HepG2 (cell line): Measurements from ENCODE around the gene ADAMTS12. TPM values are rescaled to one million over a fixed set of nuclear protein-coding genes. Genes with fewer than 3 reads are reported as not detected.
"Not testable (repeated sequence)": the region's sequence is repeated elsewhere in the genome, so short reads cannot be mapped to it uniquely, and the experiment has no call there.

Source experiments
- ATAC-seq: fragments of 200-7000 bp; cut with Tn5 transposase; 3 replicates; pipeline ENCODE4 v1.9.1; 2020; ENCODE audit warnings: mild to moderate bottlenecking, moderate library complexity
- BruUV-seq: library from RNA; stranded (reverse); fragments of 400-500 nt; replicated peaks from 2 replicates; lab custom pipeline; 2021; lab: Mats Ljungman, UMichigan
- CTCF ChIA-PET: fragments of 300-600 bp; formaldehyde crosslinking; extraction: SDS; loops from one replicate; lab custom pipeline; 2021; ENCODE audit warnings: low total read pairs, inconsistent platforms, low intra/inter-chr PET ratio; lab: Yijun Ruan, JAX
- POLR2A ChIA-PET: fragments of 350-600 bp; sonication (Branson Sonifier 250); formaldehyde crosslinking; loops from one replicate; lab custom pipeline; 2020; ENCODE audit warnings: antibody characterized with exemption, inconsistent platforms; lab: Yijun Ruan, JAX
- DNase-seq: peaks from one replicate; pipeline ENCODE4 v3.0.0-alpha.2; 2015; ENCODE audit warnings: low spot score
- FAIRE-seq: peaks from 3 replicates; lab custom pipeline; 2011; peaks lifted over from hg19 to GRCh38; lab: Jason Lieb, UNC
- H2AFZ ChIP-seq: one replicate; pipeline ENCODE4 v1.6.1; 2011; ENCODE audit warnings: low read length, inconsistent platforms
- H3K27ac ChIP-seq: fragments of 300-600 bp; 3 replicates; pipeline ENCODE4 v1.8.0; 2011; ENCODE audit warnings: mixed run types, mild to moderate bottlenecking, mixed read lengths, low read length, inconsistent platforms; ENCODE audit not compliant: insufficient read depth; ENCODE audit errors: extremely low read length
- H3K27me3 ChIP-seq, 2 experiments: fragments of 200-600 bp in 1 of 2; 2 replicates in 1 of 2; 3 replicates in 1 of 2; pipeline versions ENCODE4 v1.6.0 to v1.8.0; 2011; ENCODE audit warnings: low read length in 2 of 2, mild to moderate bottlenecking in 2 of 2, moderate library complexity in 2 of 2, inconsistent platforms in 1 of 2; ENCODE audit not compliant: insufficient read depth in 2 of 2, control insufficient read depth in 1 of 2
- H3K36me3 ChIP-seq, 2 experiments: fragments of 200-600 bp in 1 of 2; replicated peaks in 1 of 2; 2 replicates in 1 of 2; 3 replicates in 1 of 2; pipeline versions ENCODE4 v1.5.1 to v1.8.0; 2011; ENCODE audit warnings: low read length in 2 of 2, inconsistent platforms in 1 of 2; ENCODE audit not compliant: insufficient read depth in 2 of 2, control insufficient read depth in 1 of 2
- H3K4me1 ChIP-seq: 2 replicates; pipeline ENCODE4 v1.5.1; 2012; ENCODE audit warnings: low read length, inconsistent platforms; ENCODE audit not compliant: insufficient read depth
- H3K4me2 ChIP-seq: 2 replicates; pipeline ENCODE4 v1.6.0; 2011; ENCODE audit warnings: low read depth, low read length, inconsistent platforms
- H3K4me3 ChIP-seq, 3 experiments: fragments of 200-600 bp in 1 of 3; sonication (generic), shearing (Covaris generic) in 1 of 3; replicated peaks in 1 of 3; 2 replicates each; pipeline ENCODE4 v1.5.1; 2011 to 2016; ENCODE audit warnings: low read length in 3 of 3, inconsistent platforms in 2 of 3, low read depth in 2 of 3, mild to moderate bottlenecking in 2 of 3, control low read depth in 1 of 3, mixed read lengths in 1 of 3; ENCODE audit not compliant: insufficient read depth in 1 of 3
- H3K79me2 ChIP-seq: one replicate; pipeline ENCODE4 v1.6.1; 2011; ENCODE audit warnings: low read length, inconsistent platforms; ENCODE audit not compliant: insufficient read depth
- H3K9ac ChIP-seq: 2 replicates; pipeline ENCODE4 v1.6.0; 2011; ENCODE audit warnings: mild to moderate bottlenecking, low read depth, low read length, inconsistent platforms; ENCODE audit not compliant: insufficient read depth
- H3K9me3 ChIP-seq: 2 replicates; pipeline ENCODE4 v1.5.1; 2012; ENCODE audit warnings: mild to moderate bottlenecking, low read length
- H4K20me1 ChIP-seq: 2 replicates; pipeline ENCODE4 v1.6.0; 2011; ENCODE audit warnings: inconsistent platforms, mild to moderate bottlenecking, low read length, moderate library complexity; ENCODE audit not compliant: insufficient read depth
- CAMTA2 ChIP-seq: sonication (generic); formaldehyde crosslinking; IDR thresholded peaks from 2 replicates; pipeline ENCODE4 v1.4.0; 2020; ENCODE audit warnings: mild to moderate bottlenecking, missing genetic modification reagents, borderline replicate concordance
- CREM ChIP-seq, 2 experiments: sonication (generic) in 1 of 2; formaldehyde crosslinking in 1 of 2; IDR thresholded peaks; 2 replicates each; pipeline versions ENCODE4 v1.4.0 to v1.6.1; 2016 to 2020; ENCODE audit warnings: antibody characterized with exemption in 1 of 2, mild to moderate bottlenecking in 1 of 2, missing genetic modification reagents in 1 of 2
- E2F2 ChIP-seq: sonication (generic); formaldehyde crosslinking; IDR thresholded peaks from 2 replicates; pipeline ENCODE4 v1.4.0; 2020; ENCODE audit warnings: missing genetic modification reagents, borderline replicate concordance
- ISL2 ChIP-seq: sonication (generic); formaldehyde crosslinking; IDR thresholded peaks from 2 replicates; pipeline ENCODE4 v1.5.0; 2020; ENCODE audit warnings: missing genetic modification reagents
- SNAI1 ChIP-seq: sonication (generic); formaldehyde crosslinking; IDR thresholded peaks from 2 replicates; pipeline ENCODE4 v1.5.0; 2020; ENCODE audit warnings: mild to moderate bottlenecking, missing genetic modification reagents, borderline replicate concordance
- ZNF276 ChIP-seq: sonication (generic); formaldehyde crosslinking; IDR thresholded peaks from 2 replicates; pipeline ENCODE4 v1.4.0; 2020; ENCODE audit warnings: mild to moderate bottlenecking, low read depth, missing genetic modification reagents
- ZNF451 ChIP-seq: sonication (generic); formaldehyde crosslinking; IDR thresholded peaks from 2 replicates; pipeline ENCODE4 v1.5.0; 2020; ENCODE audit warnings: mild to moderate bottlenecking, missing genetic modification reagents
- ZNF773 ChIP-seq: sonication (generic); formaldehyde crosslinking; IDR thresholded peaks from 2 replicates; pipeline ENCODE4 v1.4.0; 2020; ENCODE audit warnings: missing genetic modification reagents, borderline replicate concordance
- ZUFSP ChIP-seq: sonication (generic); formaldehyde crosslinking; IDR thresholded peaks from 2 replicates; pipeline ENCODE4 v1.9.0; 2021; ENCODE audit warnings: missing genetic modification reagents, mild to moderate bottlenecking, borderline replicate concordance
- WGBS: methylation state at CpG from one replicate; pipeline ENCODE4 v1.1.6; 2017; ENCODE audit warnings: low lambda C conversion rate; 5-methylcytosine and 5-hydroxymethylcytosine counted together
- in situ Hi-C: cut with HindIII; loops from 2 replicates; pipeline ENCODE4 v1.10.0; 2017; ENCODE audit warnings: low pct_unique_long_range_greater_than_20kb; ENCODE audit not compliant: extremely low pct_ligation_motif_present
- intact Hi-C: fragments of 100-400 bp; cut with micrococcal nuclease; formaldehyde crosslinking; loops from one replicate; pipeline ENCODE4 v1.10.0; 2022; ENCODE audit not compliant: unreplicated experiment
- polyA plus RNA-seq, 8 experiments: library from polyadenylated mRNA; depleted of rRNA in 3 of 8; stranded (reverse) in 7 of 8; unstranded in 1 of 8; fragments of >200 nt; fragmentation: Illumina TruSeq in 4 of 8; extraction: Trizol in 4 of 8; gene quantifications; 2 replicates each; pipeline versions ENCODE4 v1.2.1 to v1.2.3, GENCODE V29; 2011 to 2016; ENCODE audit warnings: low read depth in 4 of 8, missing spikeins in 1 of 8, mixed read lengths in 1 of 8; ENCODE audit not compliant: insufficient read depth in 1 of 8
- total RNA-seq, 5 experiments: library from RNA; depleted of rRNA; stranded (reverse); fragments of >200 nt; fragmentation: Illumina TruSeq; extraction: Trizol; gene quantifications; 2 replicates each; pipeline ENCODE4 v1.2.3, GENCODE V29; 2016; ENCODE audit warnings: low read depth in 1 of 5

ADAMTS12 gene
- total and polyA plus RNA-seq, 2 of the 13 experiments (the other 11 are each of a cell fraction or from before 2014, with no cell fraction given) = 0.03 TPM; not detected in 1

- intact Hi-C loops = no loop called here
- TF ChIP-seq ZNF276 (no peak), ZNF773 (CRISPR knock-in tag) (no peak), SNAI1 (CRISPR knock-in tag) (no peak), CAMTA2 (CRISPR knock-in tag) (no peak), CREM (IDR thresholded peaks at IDR 0.05) (no peak), CREM (CRISPR knock-in tag; IDR thresholded peaks at IDR 0.05) (no peak), ZNF451 (no peak), E2F2 (CRISPR knock-in tag) (no peak), ISL2 (CRISPR knock-in tag) (no peak), ZUFSP (CRISPR knock-in tag) (no peak)
- no peaks in the 10 kb centered on the region for H3K79me2 ChIP-seq
- no peak for FAIRE-seq
- no peak for ATAC-seq
- H3K36me3 ChIP-seq = no peaks in the 10 kb centered on the region
- in situ Hi-C loops = no loop called here
- H3K4me3 ChIP-seq = no peak overlapping the region
- DNase-seq = no peak
- no peaks in the 10 kb centered on the region for H4K20me1 ChIP-seq
- no peak overlapping the region for H3K27ac ChIP-seq
- CTCF ChIA-PET = no interaction called here
- H3K4me1 ChIP-seq = peaks cover 3% of the 10 kb centered on the region
- POLR2A ChIA-PET = no interaction called here
- H3K9ac ChIP-seq = no peak overlapping the region
- H2AFZ ChIP-seq = no peak overlapping the region
- H3K9me3 ChIP-seq = no peaks in the 10 kb centered on the region; the same call in 1 of the 2 replicates
- no TSS peak for BruUV-seq
- WGBS = 25% methylated on average over 2 of the region's 2 CpGs
- H3K4me2 ChIP-seq = no peak overlapping the region
- H3K27me3 ChIP-seq = no peaks in the 10 kb centered on the region
Observed at GRCh38 chr5:33516421-33516820, 375.4 kb downstream of the ADAMTS12 start.

- FAIRE-seq, H3K9ac ChIP-seq, H3K36me3 ChIP-seq, H4K20me1 ChIP-seq, BruUV-seq, H3K27me3 ChIP-seq, ATAC-seq, intact Hi-C loops, H3K27ac ChIP-seq, H2AFZ ChIP-seq, CTCF ChIA-PET, DNase-seq, H3K79me2 ChIP-seq, POLR2A ChIA-PET, H3K4me3 ChIP-seq, in situ Hi-C loops, H3K4me2 ChIP-seq, H3K9me3 ChIP-seq: not testable (repeated sequence)
- peaks cover 10% of the 10 kb centered on the region for H3K4me1 ChIP-seq
- WGBS = 95% methylated on average over 4 of the region's 32 CpGs
Observed at GRCh38 chr5:33515366-33515765, 376.4 kb downstream of the ADAMTS12 start.
